DOHH2 (cell line): ENCODE data around the gene PRPF38B.

Experiments used
- H3F3A ChIP-seq: fragments of 200-600 bp; sonication (generic), shearing (Covaris generic); 2 replicates; pipeline ENCODE4 v1.6.0; 2016; ENCODE audit warnings: antibody characterized with exemption, mild to moderate bottlenecking; ENCODE audit not compliant: control insufficient read depth, insufficient read depth
- H3K27ac ChIP-seq: fragments of 200-600 bp; sonication (generic); 2 replicates; pipeline ENCODE4 v1.5.1; 2014; ENCODE audit warnings: low read depth, mild to moderate bottlenecking, low read length, moderate library complexity
- H3K27me3 ChIP-seq: fragments of 200-600 bp; sonication (generic); 2 replicates; pipeline ENCODE4 v1.6.1; 2014; ENCODE audit warnings: mild to moderate bottlenecking, low read length, mixed read lengths; ENCODE audit not compliant: control insufficient read depth
- H3K36me3 ChIP-seq: fragments of 200-600 bp; sonication (generic); 2 replicates; pipeline ENCODE4 v1.6.1; 2014; ENCODE audit warnings: mild to moderate bottlenecking, low read length, moderate library complexity, mixed read lengths; ENCODE audit not compliant: control insufficient read depth
- H3K4me1 ChIP-seq: fragments of 200-600 bp; sonication (generic); 2 replicates; pipeline ENCODE4 v1.6.1; 2014; ENCODE audit warnings: mild to moderate bottlenecking, low read length, mixed read lengths; ENCODE audit not compliant: control insufficient read depth
- H3K4me2 ChIP-seq: fragments of 200-600 bp; sonication (generic); 2 replicates; pipeline ENCODE4 v1.6.0; 2014; ENCODE audit warnings: mild to moderate bottlenecking, low read length, moderate library complexity
- H3K4me3 ChIP-seq: fragments of 200-600 bp; sonication (generic); 2 replicates; pipeline ENCODE4 v1.5.1; 2014; ENCODE audit warnings: mild to moderate bottlenecking, low read length, mixed read lengths
- H3K79me2 ChIP-seq: fragments of 200-600 bp; sonication (generic); 2 replicates; pipeline ENCODE4 v1.6.1; 2014; ENCODE audit warnings: mild to moderate bottlenecking, low read length, mixed read lengths; ENCODE audit not compliant: control insufficient read depth
- H3K9me2 ChIP-seq: fragments of 200-600 bp; sonication (generic); replicated peaks from 2 replicates; pipeline ENCODE4 v1.6.1; 2014; ENCODE audit warnings: mild to moderate bottlenecking, low read length, mixed read lengths; ENCODE audit not compliant: control insufficient read depth
- H3K9me3 ChIP-seq: fragments of 200-600 bp; sonication (generic); 2 replicates; pipeline ENCODE4 v1.6.1; 2014; ENCODE audit warnings: antibody characterized with exemption, low read length, mixed read lengths; ENCODE audit not compliant: control insufficient read depth, insufficient read depth
- H4K20me1 ChIP-seq: fragments of 200-600 bp; sonication (generic); 2 replicates; pipeline ENCODE4 v1.6.0; 2014; ENCODE audit warnings: low read depth, mild to moderate bottlenecking, antibody characterized with exemption, low read length, moderate library complexity; ENCODE audit not compliant: control insufficient read depth, insufficient read depth
- CTCF ChIP-seq: fragments of 200-600 bp; sonication (generic); IDR thresholded peaks from one replicate; pipeline ENCODE4 v1.5.1; 2014; ENCODE audit warnings: antibody characterized with exemption, mild to moderate bottlenecking, low read depth, low read length; ENCODE audit not compliant: poor library complexity, severe bottlenecking
- EZH2phosphoT487 ChIP-seq: fragments of 200-600 bp; sonication (generic); IDR thresholded peaks from 2 replicates; pipeline ENCODE4 v1.6.1; 2017; ENCODE audit warnings: borderline replicate concordance, mild to moderate bottlenecking, antibody characterized with exemption, low read length, moderate library complexity, mixed read lengths

PRPF38B gene

GRCh38 chr1:108653431-108654105 lies 38.5 kb upstream of the PRPF38B start:
- Histone ChIP-seq H3K4me1 (no peaks in the 10 kb centered on the region), H3K27ac (no peak overlapping the region), H3K4me3 (no peak overlapping the region), H3F3A (no peaks in the 10 kb centered on the region), H3K9me2 (no peaks in the 10 kb centered on the region), H4K20me1 (no peaks in the 10 kb centered on the region), H3K27me3 (no peaks in the 10 kb centered on the region), H3K79me2 (no peaks in the 10 kb centered on the region; the same call in 1 of the 2 replicates), H3K4me2 (no peak overlapping the region), H3K9me3 (no peaks in the 10 kb centered on the region), H3K36me3 (peaks cover 9% of the 10 kb centered on the region)
- no peak for TF ChIP-seq CTCF
- no peak for TF ChIP-seq EZH2phosphoT487

GRCh38 chr1:108657356-108658080 lies 34.6 kb upstream of the PRPF38B start:
- Histone ChIP-seq H3K9me3 (no peaks in the 10 kb centered on the region), H3K36me3 (peaks cover 5% of the 10 kb centered on the region; the same call in 1 of the 2 replicates), H3K4me2 (no peak overlapping the region), H3K27me3 (no peaks in the 10 kb centered on the region), H3F3A (peaks cover 5% of the 10 kb centered on the region; the same call in 1 of the 2 replicates), H3K4me1 (peaks cover 29% of the 10 kb centered on the region), H3K27ac (no peak overlapping the region), H3K79me2 (peaks cover 11% of the 10 kb centered on the region), H3K9me2 (no peaks in the 10 kb centered on the region), H3K4me3 (no peak overlapping the region), H4K20me1 (no peaks in the 10 kb centered on the region)
- no peak for TF ChIP-seq CTCF
- no peak for TF ChIP-seq EZH2phosphoT487

- H3K9me3 ChIP-seq = no peaks in the 10 kb centered on the region
- peaks cover 29% of the 10 kb centered on the region for H3K4me1 ChIP-seq
- H3K36me3 ChIP-seq = no peaks in the 10 kb centered on the region
- peak within 1 kb of the TSS; percentile 80 for H3K4me2 ChIP-seq
- peak within 1 kb of the TSS; percentile 71 for H3K4me3 ChIP-seq
- H3F3A ChIP-seq = peaks cover 8% of the 10 kb centered on the region; the same call in 1 of the 2 replicates
- H3K9me2 ChIP-seq = no peaks in the 10 kb centered on the region
- TF ChIP-seq CTCF (no peak), EZH2phosphoT487 (no peak)
- no peaks in the 10 kb centered on the region for H3K27me3 ChIP-seq
- peak within 1 kb of the TSS; percentile 70 for H3K27ac ChIP-seq
- no peaks in the 10 kb centered on the region for H4K20me1 ChIP-seq
- H3K79me2 ChIP-seq = peaks cover 11% of the 10 kb centered on the region
Measured at GRCh38 chr1:108661030-108661609, 31.0 kb upstream of the PRPF38B start, which contains the start of gene HENMT1. Gene HENMT1 (minus strand): TSS chr1:108661093. CDS start chr1:108659884, 1,209 bp downstream.
